Measurements from ENCODE around the gene GORAB. TPM values are rescaled to one million over a fixed set of nuclear protein-coding genes. Genes with fewer than 3 reads are reported as not detected.
A peak's percentile ranks its signal among the peaks of the same experiment; 100 is the strongest.

Gene GORAB
- polyA plus RNA-seq, 4 donors, result 4.1 to 15.6 (median 6.7) TPM

DNA sequence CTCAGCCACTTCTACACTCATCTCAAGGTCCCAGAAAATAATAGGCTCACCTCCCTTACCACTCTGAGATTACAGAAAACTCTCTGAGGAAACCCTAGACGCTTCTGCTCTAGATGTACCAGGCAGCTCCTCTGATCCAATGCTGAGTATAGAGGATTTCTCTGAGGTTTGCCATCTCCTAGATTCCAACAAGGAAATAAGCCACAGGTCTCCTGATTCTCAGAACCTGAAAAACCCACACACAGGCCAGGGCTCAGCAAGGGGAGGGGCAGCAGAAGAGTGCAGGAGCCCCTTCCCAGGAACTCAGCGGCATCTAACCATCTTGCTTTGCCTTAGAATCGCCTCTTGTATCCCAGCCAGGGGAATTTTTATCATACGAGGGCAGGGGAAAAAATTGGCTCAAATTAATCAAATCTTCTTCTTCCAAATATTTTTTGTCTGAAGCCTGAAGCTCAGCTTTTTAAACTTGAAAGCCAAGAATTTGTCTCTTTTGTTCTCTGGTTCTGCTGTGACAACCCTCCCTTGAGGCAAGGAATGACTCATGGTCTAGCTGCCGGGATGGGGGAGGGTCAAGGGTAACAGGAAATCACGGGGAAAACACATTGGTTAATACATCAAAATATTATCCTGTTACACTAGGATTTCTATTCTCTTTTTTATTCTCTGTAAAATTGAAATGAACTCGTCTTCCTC, 30.8 kb downstream of the GORAB start:
- Histone ChIP-seq H3K27me3 (ENCODE audit: control insufficient read depth in 3 of 3, insufficient read depth in 3 of 3, low read length in 3 of 3) (no peaks in the 10 kb centered on the region), H3K27ac (ENCODE audit: low read depth in 1 of 3, low read length in 2 of 3) (peak overlapping the region in 1 of 3 donors; percentile 71), H3K9me3 (ENCODE audit: control insufficient read depth in 2 of 2, insufficient read depth in 1 of 2, low read depth in 1 of 2, low read length in 1 of 2) (no peaks in the 10 kb centered on the region), H3K4me1 (ENCODE audit: control insufficient read depth in 3 of 3, insufficient read depth in 2 of 3, low read depth in 1 of 3, low read length in 2 of 3) (no peaks in the 10 kb centered on the region), H3K36me3 (ENCODE audit: control insufficient read depth in 3 of 3, insufficient read depth in 2 of 3, low read depth in 1 of 3, low read length in 3 of 3) (no peaks in the 10 kb centered on the region), H3K4me3 (ENCODE audit: low read depth in 1 of 3, low read length in 3 of 3) (no peak overlapping the region)
- WGBS, 3 donors, result 45% methylated on average over 7 of the region's 7 CpGs
- no peak for FAIRE-seq
- peak in 1 of 2 donors; percentile 17 for DNase-seq

DNA sequence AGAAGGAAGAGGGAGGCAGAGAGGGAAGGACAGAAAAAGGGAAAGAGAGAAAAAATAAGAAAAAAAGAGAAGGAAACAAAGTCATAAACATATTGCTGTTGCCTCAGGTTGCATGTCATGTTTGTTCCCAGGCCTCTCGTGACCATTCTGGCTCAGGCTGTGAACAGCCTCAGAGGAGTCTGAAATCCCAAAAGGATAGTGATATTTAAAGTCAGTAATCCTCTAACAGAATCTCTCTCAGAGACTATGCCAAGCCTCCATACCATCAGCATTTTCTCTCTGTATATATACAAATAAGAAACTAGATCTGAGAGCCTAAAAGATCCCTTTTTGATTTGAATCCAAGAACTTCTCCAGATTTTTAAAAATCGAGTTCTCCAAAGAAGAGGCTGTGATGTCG, 35.2 kb downstream of the GORAB start:
- H3K36me3 ChIP-seq (ENCODE audit: control insufficient read depth in 3 of 3, insufficient read depth in 2 of 3, low read depth in 1 of 3, low read length in 3 of 3), result no peaks in the 10 kb centered on the region

DNA sequence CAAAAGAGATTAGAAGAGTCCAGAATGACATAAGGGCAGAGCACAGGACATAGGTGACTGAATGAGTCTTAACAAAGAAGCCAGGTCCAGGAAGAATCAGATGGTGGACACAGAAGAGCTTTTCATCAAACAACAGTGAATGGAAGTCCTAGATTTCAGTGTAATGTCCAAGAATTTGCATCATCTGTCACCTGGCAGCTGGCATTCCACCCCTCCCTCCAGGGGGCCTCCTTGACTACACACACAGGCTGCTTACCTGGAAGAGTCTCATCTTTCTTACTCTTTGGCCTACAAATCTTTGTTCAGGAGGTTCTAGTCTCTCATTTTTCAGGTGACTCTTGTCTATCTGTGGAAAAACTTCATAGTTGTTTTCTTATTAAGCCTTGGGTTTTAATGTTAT, 36.2 kb downstream of the GORAB start:
- no peak overlapping the region for H3K27ac ChIP-seq (ENCODE audit: low read depth in 1 of 3, low read length in 2 of 3)
- DNase-seq, result no peak
- no peaks in the 10 kb centered on the region for H3K4me1 ChIP-seq (ENCODE audit: control insufficient read depth in 3 of 3, insufficient read depth in 2 of 3, low read depth in 1 of 3, low read length in 2 of 3)
- no peak overlapping the region for H3K4me3 ChIP-seq (ENCODE audit: low read depth in 1 of 3, low read length in 3 of 3)
- no peaks in the 10 kb centered on the region for H3K9me3 ChIP-seq (ENCODE audit: control insufficient read depth in 2 of 2, insufficient read depth in 1 of 2, low read depth in 1 of 2, low read length in 1 of 2)
- no peaks in the 10 kb centered on the region for H3K36me3 ChIP-seq (ENCODE audit: control insufficient read depth in 3 of 3, insufficient read depth in 2 of 3, low read depth in 1 of 3, low read length in 3 of 3)
- H3K27me3 ChIP-seq (ENCODE audit: control insufficient read depth in 3 of 3, insufficient read depth in 3 of 3, low read length in 3 of 3), result no peaks in the 10 kb centered on the region
- no peak for FAIRE-seq

More for the DNA sequence above, 35.2 kb downstream of the GORAB start:
- FAIRE-seq (no peak), DNase-seq (no peak)
- Histone ChIP-seq H3K27me3 (ENCODE audit: control insufficient read depth in 3 of 3, insufficient read depth in 3 of 3, low read length in 3 of 3) (no peaks in the 10 kb centered on the region), H3K4me1 (ENCODE audit: control insufficient read depth in 3 of 3, insufficient read depth in 2 of 3, low read depth in 1 of 3, low read length in 2 of 3) (no peaks in the 10 kb centered on the region), H3K4me3 (ENCODE audit: low read depth in 1 of 3, low read length in 3 of 3) (no peak overlapping the region), H3K9me3 (ENCODE audit: control insufficient read depth in 2 of 2, insufficient read depth in 1 of 2, low read depth in 1 of 2, low read length in 1 of 2) (no peaks in the 10 kb centered on the region), H3K27ac (ENCODE audit: low read depth in 1 of 3, low read length in 2 of 3) (no peak overlapping the region)
- 68 to 71% (median 69%) methylated on average over 3 of the region's 3 CpGs for WGBS, 3 donors

DNA sequence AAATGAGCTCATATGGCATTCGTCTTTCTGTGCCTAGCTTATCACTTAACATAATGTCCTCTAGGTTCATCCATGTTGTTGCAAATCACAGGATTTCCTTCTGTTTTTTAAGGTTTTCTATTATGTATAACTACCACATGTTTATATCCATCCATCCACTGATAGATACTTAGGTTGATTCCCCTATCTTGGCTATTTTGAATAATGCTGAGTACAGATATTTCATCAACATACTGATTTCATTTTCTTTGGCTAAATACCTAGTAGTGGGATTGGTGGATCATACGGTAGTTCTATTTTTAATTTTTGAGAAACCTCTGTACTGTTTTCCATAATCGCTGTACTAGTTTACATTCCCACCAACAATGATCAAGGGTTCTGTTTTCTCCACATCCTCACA, 45.0 kb downstream of the GORAB start:
- no peak for FAIRE-seq
- whole genome bisulfite sequencing, 3 donors, result 83 to 86% (median 84%) methylated on average over 3 of the region's 3 CpGs
- H3K9me3 ChIP-seq (ENCODE audit: control insufficient read depth in 2 of 2, insufficient read depth in 1 of 2, low read depth in 1 of 2, low read length in 1 of 2), result no peaks in the 10 kb centered on the region

DNA sequence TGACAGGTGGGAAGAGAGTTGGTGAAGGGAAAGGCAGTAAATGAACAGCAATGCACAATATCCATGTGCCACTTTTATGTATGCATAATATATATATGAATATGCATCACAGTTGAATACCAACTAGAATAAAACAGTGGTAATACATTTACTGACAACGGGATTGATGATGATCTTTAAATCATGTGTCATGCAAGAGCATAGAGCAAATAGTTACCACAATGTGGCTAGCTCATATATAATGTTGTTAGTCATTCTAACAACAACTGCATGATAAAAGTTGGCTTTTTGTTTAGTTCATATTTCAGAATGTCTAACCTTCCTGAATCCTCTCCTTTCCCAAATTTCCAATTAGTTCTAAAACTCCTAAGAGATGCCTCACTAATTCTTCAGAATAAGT, 46.4 kb downstream of the GORAB start:
- no peaks in the 10 kb centered on the region for H3K9me3 ChIP-seq (ENCODE audit: control insufficient read depth in 2 of 2, insufficient read depth in 1 of 2, low read depth in 1 of 2, low read length in 1 of 2)
- no peak overlapping the region for H3K4me3 ChIP-seq (ENCODE audit: low read depth in 1 of 3, low read length in 3 of 3)
- WGBS, 3 donors, result 64 to 78% (median 77%) methylated on average over 1 of the region's 1 CpG
- H3K4me1 ChIP-seq (ENCODE audit: control insufficient read depth in 3 of 3, insufficient read depth in 2 of 3, low read depth in 1 of 3, low read length in 2 of 3), result no peaks in the 10 kb centered on the region
- H3K27ac ChIP-seq (ENCODE audit: low read depth in 1 of 3, low read length in 2 of 3), result no peak overlapping the region
- DNase-seq (no peak), FAIRE-seq (no peak)
- no peaks in the 10 kb centered on the region for H3K27me3 ChIP-seq (ENCODE audit: control insufficient read depth in 3 of 3, insufficient read depth in 3 of 3, low read length in 3 of 3)
- H3K36me3 ChIP-seq (ENCODE audit: control insufficient read depth in 3 of 3, insufficient read depth in 2 of 3, low read depth in 1 of 3, low read length in 3 of 3), result no peaks in the 10 kb centered on the region

More for the DNA sequence above, 45.0 kb downstream of the GORAB start:
- DNase-seq, result no peak
- Histone ChIP-seq H3K4me1 (ENCODE audit: control insufficient read depth in 3 of 3, insufficient read depth in 2 of 3, low read depth in 1 of 3, low read length in 2 of 3) (no peaks in the 10 kb centered on the region), H3K4me3 (ENCODE audit: low read depth in 1 of 3, low read length in 3 of 3) (no peak overlapping the region), H3K27ac (ENCODE audit: low read depth in 1 of 3, low read length in 2 of 3) (no peak overlapping the region), H3K36me3 (ENCODE audit: control insufficient read depth in 3 of 3, insufficient read depth in 2 of 3, low read depth in 1 of 3, low read length in 3 of 3) (no peaks in the 10 kb centered on the region), H3K27me3 (ENCODE audit: control insufficient read depth in 3 of 3, insufficient read depth in 3 of 3, low read length in 3 of 3) (no peaks in the 10 kb centered on the region)

DNA sequence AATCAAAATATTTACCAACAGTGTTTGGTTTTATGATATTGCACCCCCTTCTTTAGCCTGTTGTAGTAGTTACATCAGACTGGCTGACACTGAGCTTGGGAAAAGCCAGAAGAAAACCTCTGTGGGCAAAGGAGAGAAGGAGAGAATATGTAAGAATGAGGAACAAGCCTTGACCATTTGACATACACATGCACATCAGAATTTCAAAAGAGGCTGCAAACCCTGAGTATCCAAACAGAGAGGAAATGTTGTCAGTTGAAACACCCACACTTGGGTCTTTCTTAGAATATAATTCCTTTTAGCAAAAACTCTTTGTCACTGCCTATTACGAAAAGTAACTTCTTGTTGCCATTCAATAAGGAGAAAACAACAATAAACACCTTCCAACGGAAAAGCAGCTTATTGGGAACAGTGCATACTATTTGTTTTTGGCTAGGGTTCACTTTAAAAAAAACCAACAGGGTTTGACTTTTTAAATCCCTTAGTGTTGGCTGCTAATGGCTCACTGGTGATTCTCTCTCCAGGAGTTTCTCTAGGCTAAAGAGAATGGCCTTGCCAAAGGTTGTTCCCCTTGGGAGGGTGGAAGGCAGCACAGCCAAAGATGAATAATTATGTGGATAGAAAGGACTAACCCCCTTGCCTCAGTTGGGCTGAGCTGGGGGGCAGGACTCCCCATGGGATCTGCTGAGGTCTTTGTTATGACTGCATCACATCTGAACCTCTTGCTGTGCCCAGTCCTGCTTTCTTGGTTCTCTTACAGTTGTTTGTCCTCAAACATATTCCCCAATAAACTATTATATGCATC, 48.9 kb downstream of the GORAB start:
- no peak for FAIRE-seq
- WGBS, 3 donors, result 48 to 53% (median 49%) methylated on average over 2 of the region's 2 CpGs
- no peak for DNase-seq

DNA sequence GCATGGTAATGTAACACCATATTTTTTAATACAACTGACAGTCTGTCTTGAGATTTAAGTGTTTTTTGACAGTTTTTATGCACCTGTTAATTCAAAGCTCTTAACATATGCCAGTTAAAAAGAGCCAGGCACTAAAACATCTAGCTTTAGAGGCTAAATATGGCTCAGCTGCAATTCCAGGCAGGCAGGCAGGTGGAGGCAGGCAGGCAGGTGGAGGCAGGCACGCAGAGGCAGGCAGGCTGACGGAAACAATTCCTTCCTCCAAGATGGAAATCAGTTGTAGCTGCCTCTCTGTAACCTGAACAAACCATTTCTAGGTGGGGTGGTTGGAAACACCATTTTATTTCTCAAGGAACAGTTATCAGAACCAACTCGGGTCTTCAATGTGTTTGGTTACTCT, 51.2 kb downstream of the GORAB start:
- no peak for FAIRE-seq
- 64 to 78% (median 74%) methylated on average over 3 of the region's 3 CpGs for WGBS, 3 donors
- DNase-seq, result no peak
- Histone ChIP-seq H3K4me3 (ENCODE audit: low read depth in 1 of 3, low read length in 3 of 3) (no peak overlapping the region), H3K27me3 (ENCODE audit: control insufficient read depth in 3 of 3, insufficient read depth in 3 of 3, low read length in 3 of 3) (peaks cover 0 to 3% (median 0%) of the 10 kb centered on the region in 3 donors), H3K9me3 (ENCODE audit: control insufficient read depth in 2 of 2, insufficient read depth in 1 of 2, low read depth in 1 of 2, low read length in 1 of 2) (no peaks in the 10 kb centered on the region), H3K27ac (ENCODE audit: low read depth in 1 of 3, low read length in 2 of 3) (no peak overlapping the region), H3K4me1 (ENCODE audit: control insufficient read depth in 3 of 3, insufficient read depth in 2 of 3, low read depth in 1 of 3, low read length in 2 of 3) (no peaks in the 10 kb centered on the region), H3K36me3 (ENCODE audit: control insufficient read depth in 3 of 3, insufficient read depth in 2 of 3, low read depth in 1 of 3, low read length in 3 of 3) (no peaks in the 10 kb centered on the region)

More for the DNA sequence above, 48.9 kb downstream of the GORAB start:
- Histone ChIP-seq H3K4me3 (ENCODE audit: low read depth in 1 of 3, low read length in 3 of 3) (no peak overlapping the region), H3K36me3 (ENCODE audit: control insufficient read depth in 3 of 3, insufficient read depth in 2 of 3, low read depth in 1 of 3, low read length in 3 of 3) (no peaks in the 10 kb centered on the region), H3K27ac (ENCODE audit: low read depth in 1 of 3, low read length in 2 of 3) (no peak overlapping the region), H3K27me3 (ENCODE audit: control insufficient read depth in 3 of 3, insufficient read depth in 3 of 3, low read length in 3 of 3) (no peaks in the 10 kb centered on the region), H3K4me1 (ENCODE audit: control insufficient read depth in 3 of 3, insufficient read depth in 2 of 3, low read depth in 1 of 3, low read length in 2 of 3) (no peaks in the 10 kb centered on the region), H3K9me3 (ENCODE audit: control insufficient read depth in 2 of 2, insufficient read depth in 1 of 2, low read depth in 1 of 2, low read length in 1 of 2) (no peaks in the 10 kb centered on the region)

DNA sequence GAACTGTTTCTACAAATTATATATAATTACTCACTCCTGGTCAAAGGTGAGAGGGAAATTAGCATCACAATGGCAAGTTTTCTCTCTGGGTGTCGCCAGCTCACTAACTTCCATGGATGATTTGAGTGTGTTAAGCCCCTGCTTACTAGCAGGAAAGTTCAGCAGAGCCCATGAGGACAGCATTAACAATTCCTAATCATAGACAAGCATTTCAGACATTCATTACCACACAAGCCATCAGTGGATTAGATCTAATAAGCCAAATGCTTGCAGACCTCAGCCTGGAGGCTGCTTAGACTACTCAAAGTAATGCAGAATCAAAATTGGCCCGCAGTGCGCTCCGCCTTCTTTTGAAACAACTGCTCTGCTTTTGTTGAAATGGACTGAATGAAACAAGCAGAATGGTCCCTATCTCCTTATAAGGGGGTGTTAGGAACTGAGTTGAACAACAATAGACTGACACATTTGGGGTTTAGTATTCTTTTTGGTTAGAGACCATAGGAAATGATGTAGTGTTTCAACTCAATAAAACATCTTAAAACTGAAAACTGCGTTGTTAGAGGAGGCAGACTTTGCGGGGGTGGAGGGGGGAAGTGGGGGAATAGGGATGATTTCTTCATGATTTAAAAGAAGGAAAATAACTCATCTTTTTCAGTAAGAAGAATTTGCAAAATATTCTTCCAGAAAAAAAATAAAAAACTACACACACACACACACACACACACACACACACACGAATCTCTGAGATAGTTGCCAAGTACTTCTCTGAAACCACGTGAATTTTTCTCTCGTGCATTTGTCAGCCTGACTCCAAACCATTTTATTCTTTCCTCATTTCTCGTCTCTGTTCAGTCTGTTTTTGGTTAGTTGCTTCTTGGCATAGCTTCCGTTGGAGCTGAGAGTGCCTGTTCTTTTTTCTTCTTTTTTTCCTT, 54.6 kb downstream of the GORAB start:
- DNase-seq (no peak), FAIRE-seq (no peak)
- H3K36me3 ChIP-seq (ENCODE audit: control insufficient read depth in 3 of 3, insufficient read depth in 2 of 3, low read depth in 1 of 3, low read length in 3 of 3), result no peaks in the 10 kb centered on the region
- H3K27me3 ChIP-seq (ENCODE audit: control insufficient read depth in 3 of 3, insufficient read depth in 3 of 3, low read length in 3 of 3), result peaks cover 0 to 9% (median 0%) of the 10 kb centered on the region in 3 donors
- WGBS, 3 donors, result 39 to 50% (median 43%) methylated on average over 11 of the region's 11 CpGs
- no peak overlapping the region for H3K4me3 ChIP-seq (ENCODE audit: low read depth in 1 of 3, low read length in 3 of 3)
- no peaks in the 10 kb centered on the region for H3K9me3 ChIP-seq (ENCODE audit: control insufficient read depth in 2 of 2, insufficient read depth in 1 of 2, low read depth in 1 of 2, low read length in 1 of 2)
- H3K4me1 ChIP-seq (ENCODE audit: control insufficient read depth in 3 of 3, insufficient read depth in 2 of 3, low read depth in 1 of 3, low read length in 2 of 3), result no peaks in the 10 kb centered on the region
- no peak overlapping the region for H3K27ac ChIP-seq (ENCODE audit: low read depth in 1 of 3, low read length in 2 of 3)
